GM15510 (cell line): ENCODE data around the gene URI1.

Source experiments
- POLR2A ChIP-seq: IDR thresholded peaks from 3 replicates; pipeline ENCODE4 v1.6.1; 2011; ENCODE audit warnings: borderline replicate concordance; ENCODE audit not compliant: insufficient read length; ENCODE audit errors: extremely low read depth

Gene URI1

GRCh38 chr19:30060531-30061222 is 118.6 kb downstream of the URI1 start:
- TF ChIP-seq POLR2A = no peak

DNA sequence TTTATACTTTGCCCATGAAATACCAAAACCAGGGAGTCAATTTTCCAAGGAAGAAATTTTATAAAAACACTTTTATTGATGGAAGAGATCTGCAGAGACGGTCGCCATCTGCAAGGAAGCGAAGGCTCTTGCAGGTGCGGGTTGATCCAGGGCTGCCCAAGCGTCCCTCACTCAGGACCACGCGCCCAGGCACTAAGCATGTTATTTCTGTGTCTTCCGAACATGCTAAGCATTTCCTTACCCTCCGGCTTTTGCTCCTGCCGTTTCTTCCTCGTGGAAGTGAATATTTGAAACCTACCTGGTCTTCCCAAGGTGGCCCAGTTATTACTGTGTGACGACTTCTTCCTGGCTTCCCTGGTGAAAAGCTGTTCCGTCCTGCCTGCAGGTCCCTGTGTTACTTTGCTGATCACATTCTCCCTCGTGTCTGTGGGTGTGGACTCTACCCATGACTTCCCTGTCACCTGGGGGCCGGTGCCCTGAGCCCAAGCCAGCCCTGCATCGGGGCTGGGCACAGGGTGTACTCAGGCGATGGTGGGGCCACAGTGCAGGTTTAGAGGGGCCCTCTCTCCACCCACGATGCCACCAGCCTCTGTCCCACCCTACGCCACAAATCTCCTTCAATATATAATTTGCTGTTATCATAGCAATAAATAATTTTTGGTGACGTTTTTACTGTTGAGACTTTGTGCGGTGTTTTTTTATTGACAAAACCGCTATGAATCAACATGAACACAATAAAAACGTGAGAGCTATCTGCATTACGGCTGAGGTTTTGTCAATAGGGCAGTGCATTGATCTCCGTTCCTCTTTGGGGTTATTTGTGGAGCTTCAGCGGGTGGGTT is 119.4 kb downstream of the URI1 start:
- TF ChIP-seq POLR2A = no peak

GRCh38 chr19:30062065-30062906 is 120.2 kb downstream of the URI1 start:
- no peak for TF ChIP-seq POLR2A

- no peak for TF ChIP-seq POLR2A
Observed at GRCh38 chr19:30062907-30063649, 121.0 kb downstream of the URI1 start.

GRCh38 chr19:30063650-30064347 is 121.8 kb downstream of the URI1 start:
- TF ChIP-seq POLR2A = no peak

- TF ChIP-seq POLR2A = no peak
Observed at GRCh38 chr19:30064348-30064699, 122.3 kb downstream of the URI1 start.

DNA sequence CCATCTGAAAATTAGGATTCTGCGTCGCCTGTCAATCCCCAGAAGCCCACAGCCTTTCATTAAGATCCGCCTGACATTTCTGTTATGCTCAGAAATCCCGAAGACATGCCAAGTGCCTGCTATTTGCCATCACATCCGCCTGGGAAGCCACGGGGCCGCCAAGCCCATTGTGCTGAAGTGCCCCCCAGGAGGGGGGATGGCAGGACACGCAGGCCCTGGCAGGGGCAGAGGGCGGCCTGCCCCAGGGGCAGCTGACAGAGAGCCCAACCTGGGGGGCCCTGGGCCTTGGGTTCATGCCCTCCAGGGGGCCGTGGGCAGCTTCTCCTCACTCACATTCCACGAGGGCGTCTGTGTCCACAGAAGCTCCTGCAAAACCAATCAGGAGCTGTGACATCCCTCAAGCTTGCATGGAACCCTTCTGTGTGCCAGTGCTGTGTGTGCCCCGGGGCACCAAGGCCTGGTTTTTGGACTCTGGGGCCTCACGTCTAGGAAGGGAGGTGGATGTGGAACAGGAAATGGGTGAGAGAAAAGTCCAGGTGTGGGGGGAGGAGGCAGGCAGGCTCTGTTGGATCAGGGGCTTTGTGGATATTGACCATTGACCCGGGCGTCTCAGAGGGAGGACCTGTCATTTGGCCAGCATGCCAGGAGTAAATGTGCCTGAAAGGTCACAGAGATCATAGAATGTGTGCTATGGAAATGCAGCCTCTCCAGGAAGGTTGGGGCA is 122.9 kb downstream of the URI1 start:
- no peak for TF ChIP-seq POLR2A

DNA sequence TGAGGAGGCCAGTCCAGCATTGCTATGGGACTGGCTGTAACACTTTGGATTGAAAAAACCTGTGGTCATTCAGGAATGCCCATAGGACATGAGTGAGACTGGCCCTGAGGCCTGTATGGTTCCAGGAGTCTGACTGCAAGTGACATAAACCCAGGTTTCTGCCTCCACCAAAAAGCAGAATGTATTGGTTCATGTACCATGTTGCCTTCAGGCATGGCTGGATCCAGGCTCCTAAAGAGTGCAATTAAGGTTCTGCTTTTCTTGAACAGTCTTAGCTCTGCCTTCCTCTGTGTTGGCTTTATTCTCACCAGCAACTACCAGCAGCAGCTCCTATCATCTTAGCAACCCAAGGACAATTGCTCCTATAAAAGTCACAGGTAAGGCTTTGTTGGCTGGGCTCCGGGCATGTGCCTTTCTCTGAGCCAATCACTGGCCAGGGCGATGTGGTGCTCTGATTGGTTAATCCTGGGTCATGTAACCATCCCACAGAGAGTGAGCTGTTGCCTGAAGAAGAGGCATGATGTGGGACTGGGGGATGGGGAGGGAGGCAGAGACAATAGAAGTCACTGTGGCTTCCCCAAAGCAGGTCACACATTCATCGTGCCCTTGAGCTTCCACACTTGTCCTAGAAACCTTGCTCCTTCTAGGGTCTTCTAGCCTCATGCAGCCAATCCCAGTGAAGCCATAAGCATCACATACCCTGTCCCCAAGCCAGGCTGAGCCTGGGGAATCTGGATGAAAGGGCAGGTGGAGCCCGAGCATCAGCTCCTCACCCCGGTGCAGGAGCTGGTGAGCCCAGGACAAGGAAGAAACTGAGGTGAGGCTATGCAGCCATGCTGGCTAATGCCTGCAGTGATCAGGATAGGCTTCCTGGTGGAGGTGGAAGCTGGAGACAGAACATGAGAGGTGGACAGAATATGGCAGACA is 123.9 kb downstream of the URI1 start:
- no peak for TF ChIP-seq POLR2A
